Activated CD8-positive, alpha-beta memory T cell treated with anti-CD3 and anti-CD28 coated beads for 1 hour (primary cell): Measurements from ENCODE around the gene DMXL2.
"Not testable (repeated sequence)": the region's sequence is repeated elsewhere in the genome, so short reads cannot be mapped to it uniquely, and the experiment has no call there.

Experiments used
- DNase-seq, 2 donors: peaks; one replicate each; pipeline ENCODE4 v3.0.0-alpha.2; 2020; ENCODE audit warnings: low read depth in 1 of 2; ENCODE audit errors: extremely low read depth in 1 of 2

The DMXL2 gene

GRCh38 chr15:51496246-51496645 lies 126.3 kb downstream of the DMXL2 start:
- DNase-seq: no peak

GRCh38 chr15:51494411-51495314 lies 127.9 kb downstream of the DMXL2 start:
- DNase-seq: no peak

GRCh38 chr15:51493892-51494291 lies 128.7 kb downstream of the DMXL2 start:
- DNase-seq: no peak

GRCh38 chr15:51492528-51492927 lies 130.0 kb downstream of the DMXL2 start:
- DNase-seq: no peak

- DNase-seq: no peak
These were observed 130.6 kb downstream of the DMXL2 start for GRCh38 chr15:51491941-51492340.

GRCh38 chr15:51484781-51485180 lies 137.8 kb downstream of the DMXL2 start:
- no peak for DNase-seq

- DNase-seq: no peak
These were observed 138.6 kb downstream of the DMXL2 start for GRCh38 chr15:51483985-51484384.

- DNase-seq: no peak
These were observed 139.1 kb downstream of the DMXL2 start for GRCh38 chr15:51483520-51483919.

GRCh38 chr15:51475736-51476135 lies 146.8 kb downstream of the DMXL2 start:
- no peak for DNase-seq

- DNase-seq: no peak
These were observed 152.1 kb downstream of the DMXL2 start for GRCh38 chr15:51470512-51470911.

GRCh38 chr15:51460796-51461195 lies 161.8 kb downstream of the DMXL2 start:
- no peak for DNase-seq

GRCh38 chr15:51450001-51450400 lies 172.6 kb downstream of the DMXL2 start:
- no peak for DNase-seq

- no peak for DNase-seq
These were observed 173.8 kb downstream of the DMXL2 start for GRCh38 chr15:51448622-51449399.

- DNase-seq: no peak
These were observed 174.5 kb downstream of the DMXL2 start for GRCh38 chr15:51447855-51448621.

GRCh38 chr15:51446029-51446744 lies 176.4 kb downstream of the DMXL2 start:
- DNase-seq: not testable (repeated sequence)

GRCh38 chr15:51444807-51445206 lies 177.8 kb downstream of the DMXL2 start:
- no peak for DNase-seq

- no peak for DNase-seq
These were observed 178.5 kb downstream of the DMXL2 start for GRCh38 chr15:51444112-51444511.

GRCh38 chr15:51443282-51443914 lies 179.2 kb downstream of the DMXL2 start:
- DNase-seq: no peak

GRCh38 chr15:51438526-51438925 lies 184.0 kb downstream of the DMXL2 start:
- DNase-seq: no peak

- DNase-seq: no peak
These were observed 197.0 kb downstream of the DMXL2 start for GRCh38 chr15:51425517-51426040.
